Esophagus muscularis mucosa (tissue), 4 donors: ENCODE results near the gene MRPS30.
A peak's percentile ranks its signal among the peaks of the same experiment; 100 is the strongest.

Source experiments
- CTCF ChIP-seq, 3 experiments: fragments of 200-600 bp in 2 of 3; fragments of 450-650 bp in 1 of 3; sonication (generic) in 2 of 3; IDR thresholded peaks; one replicate each; pipeline ENCODE4 v1.5.1; 2017 to 2019; ENCODE audit warnings: antibody characterized with exemption in 3 of 3, mild to moderate bottlenecking in 2 of 3, moderate library complexity in 1 of 3
- EP300 ChIP-seq: sonication (generic); formaldehyde crosslinking; IDR thresholded peaks from one replicate; pipeline ENCODE4 v1.6.1; 2017; ENCODE audit warnings: antibody characterized with exemption
- POLR2A ChIP-seq: fragments of 450-650 bp; IDR thresholded peaks from one replicate; pipeline ENCODE4 v1.6.1; 2017; ENCODE audit warnings: antibody characterized with exemption, moderate library complexity, mild to moderate bottlenecking, low read depth
- POLR2AphosphoS5 ChIP-seq, 2 donors: sonication (generic); formaldehyde crosslinking; IDR thresholded peaks; one replicate each; pipeline ENCODE4 v1.6.1; 2017; ENCODE audit warnings: antibody characterized with exemption in 2 of 2

GRCh38 chr5:44774279-44774880, 34.4 kb upstream of the MRPS30 start:
- TF ChIP-seq POLR2AphosphoS5 (IDR thresholded peaks at IDR 0.05) (no peak), POLR2A (no peak), CTCF (IDR thresholded peaks at IDR 0.05) (peak; percentile 46 to 53 (median 52)), EP300 (no peak)
